Occipital lobe (tissue), 2 donors: ENCODE data around the gene PRR30. TPM values are rescaled to one million over a fixed set of nuclear protein-coding genes. Genes with fewer than 3 reads are reported as not detected.
"Not testable (repeated sequence)": the region's sequence is repeated elsewhere in the genome, so short reads cannot be mapped to it uniquely, and the experiment has no call there.

ENCODE experiments used
- DNase-seq: peaks from one replicate; lab custom pipeline; 2025; lab: John Stamatoyannopoulos, UW
- total RNA-seq: library from RNA; depleted of rRNA; stranded (reverse); fragments of >200 nt; gene quantifications from one replicate; pipeline ENCODE4 v1.2.3, GENCODE V29; 2014

PRR30 gene
- total RNA-seq, 1 donor from 2014 or later = not detected

DNA sequence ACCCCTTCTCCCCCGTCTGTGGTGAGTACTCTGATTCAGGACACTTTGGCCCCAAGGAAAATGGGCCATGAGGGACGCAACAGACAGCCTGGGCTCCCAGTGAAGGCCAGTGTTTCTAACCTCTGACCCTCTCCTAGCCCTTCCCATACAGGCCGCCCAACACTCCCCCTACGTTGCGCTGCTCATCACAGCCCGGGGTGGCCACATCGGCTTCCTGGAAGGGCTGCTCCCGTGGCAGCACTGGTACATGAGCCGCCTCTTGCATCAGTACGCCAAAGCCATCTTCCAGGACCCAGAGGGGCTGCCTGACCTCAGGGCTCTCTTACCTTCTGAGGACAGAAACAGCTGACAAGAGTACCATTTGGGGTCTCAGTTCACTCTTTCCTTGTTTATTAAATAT is 8.8 kb downstream of the PRR30 start:
- DNase-seq = no peak

GRCh38 chr2:27128668-27129571 is 10.3 kb downstream of the PRR30 start:
- DNase-seq = no peak

DNA sequence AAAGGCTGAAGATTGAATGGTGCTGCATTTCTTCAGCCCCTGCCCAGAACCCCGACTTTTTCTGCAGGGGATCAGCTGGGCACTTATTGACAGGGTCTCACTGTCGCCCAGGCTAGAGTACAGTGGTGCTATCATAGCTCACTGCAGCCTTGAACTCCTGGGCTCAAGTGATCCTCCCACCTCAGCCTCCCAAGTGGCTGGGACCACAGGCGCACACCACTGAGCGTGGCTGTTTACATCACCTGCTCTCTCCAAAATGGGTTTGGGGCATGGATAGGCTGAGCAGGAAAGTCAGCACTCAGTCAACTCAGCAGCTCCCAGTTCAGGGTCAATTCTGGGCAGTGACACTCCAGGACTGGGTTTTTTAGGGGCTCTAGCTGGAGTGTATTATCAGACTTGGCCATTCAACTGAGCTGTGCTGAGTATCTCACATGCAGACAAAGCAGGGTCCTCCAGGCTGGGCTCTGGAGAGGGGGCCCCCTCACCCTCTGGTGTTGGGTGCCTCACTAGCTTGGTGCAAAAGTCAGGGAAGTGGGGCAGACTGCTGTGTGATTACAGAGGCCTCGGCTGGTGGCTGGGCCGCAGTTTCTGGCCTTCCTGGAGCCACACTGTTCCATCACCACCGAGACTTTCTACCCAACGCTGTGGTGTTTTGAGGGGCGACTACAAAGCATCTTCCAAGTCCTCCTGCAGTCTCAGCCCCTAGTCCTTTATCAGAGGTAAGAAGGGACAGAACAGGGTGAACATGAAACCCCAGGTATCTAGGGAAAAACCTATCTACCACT is 11.1 kb downstream of the PRR30 start:
- no peak for DNase-seq

DNA sequence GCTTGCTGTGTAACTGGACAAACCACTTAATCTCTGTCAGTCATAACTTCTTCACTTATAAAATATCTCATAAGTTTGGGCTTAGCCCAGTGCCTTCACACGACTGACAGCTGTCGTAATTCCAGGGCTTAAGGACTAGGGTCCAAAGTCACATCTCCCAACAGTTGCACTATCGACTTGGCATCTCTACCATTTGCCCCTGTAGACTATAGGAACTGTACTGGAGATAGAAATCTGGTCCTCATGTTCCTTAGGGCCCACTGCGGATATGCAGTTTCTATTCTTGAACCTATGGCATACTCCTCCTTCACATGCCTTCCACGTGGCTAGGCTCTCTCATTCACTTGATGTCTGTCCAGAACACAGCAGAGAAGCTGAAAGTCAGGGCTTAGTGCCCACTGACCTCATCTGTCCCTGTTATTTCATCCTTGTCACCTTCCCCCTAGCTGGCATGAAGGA is 12.9 kb downstream of the PRR30 start:
- DNase-seq = no peak

GRCh38 chr2:27125104-27125503 is 14.1 kb downstream of the PRR30 start:
- no peak for DNase-seq

DNA sequence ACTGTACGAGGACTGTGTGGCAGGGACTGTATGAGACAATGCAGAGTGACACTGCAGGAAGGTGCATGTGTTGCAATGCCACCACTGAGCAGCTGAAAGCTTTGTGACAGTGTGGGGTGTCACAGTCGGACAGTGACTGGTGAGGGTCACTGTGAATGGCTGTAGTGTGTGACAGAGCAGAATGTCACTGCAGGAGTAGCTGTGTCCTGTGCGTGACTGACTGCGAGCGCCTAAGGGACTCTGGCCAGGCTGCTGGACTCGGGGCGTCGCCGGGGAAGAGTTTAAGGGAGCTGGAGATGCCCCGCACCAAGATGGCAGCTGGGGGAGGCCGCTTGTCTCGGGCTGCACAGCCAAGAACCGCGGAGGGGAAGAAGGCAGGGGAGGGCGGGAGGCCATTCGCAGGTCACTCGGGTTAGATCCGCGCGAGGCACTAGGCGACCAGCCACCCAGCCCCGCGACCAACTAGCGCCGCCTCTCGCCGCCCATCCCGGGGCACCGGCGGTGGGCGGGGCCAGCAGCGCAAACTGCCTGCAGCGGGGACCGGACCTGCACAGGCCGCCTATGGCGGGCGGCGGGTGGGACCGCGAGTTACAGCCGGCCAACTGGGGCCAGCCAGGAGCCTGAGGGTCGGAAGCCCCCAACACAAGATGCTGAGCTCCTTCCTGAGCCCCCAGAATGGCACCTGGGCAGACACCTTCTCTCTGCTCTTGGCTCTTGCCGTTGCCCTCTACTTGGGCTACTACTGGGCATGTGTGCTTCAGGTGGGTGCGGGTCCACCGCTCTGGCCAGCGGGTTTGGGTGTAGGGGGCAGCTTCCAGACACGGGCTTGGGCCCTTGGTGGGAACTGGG is 15.7 kb downstream of the PRR30 start, which contains the start of gene ABHD1:
ABHD1 (plus strand) TSS at position 514 of the 849 bp plus-strand sequence; CDS start at position 648, 134 bp downstream.
- DNase-seq = peak; percentile 67

DNA sequence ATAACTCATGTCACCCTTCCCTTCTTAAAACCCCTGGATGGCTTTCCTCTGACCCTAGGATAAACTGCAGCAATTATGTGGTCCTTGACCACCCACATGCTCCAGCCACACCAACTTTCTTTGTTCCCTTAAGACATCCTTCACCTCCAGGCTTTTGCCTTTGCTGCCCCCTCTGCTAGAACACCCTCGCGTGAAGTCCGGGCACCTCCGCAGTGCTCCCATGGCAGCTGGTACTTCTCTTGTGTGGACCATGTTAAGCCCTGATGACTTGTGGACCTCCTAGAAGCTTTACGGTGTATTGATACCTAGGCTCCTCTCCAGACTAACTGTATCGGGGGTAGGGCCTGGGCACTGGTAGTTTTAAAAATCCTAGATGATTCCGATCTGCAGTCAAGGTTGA is 16.4 kb downstream of the PRR30 start:
- no peak for DNase-seq

GRCh38 chr2:27121906-27122305 is 17.3 kb downstream of the PRR30 start:
- no peak for DNase-seq

DNA sequence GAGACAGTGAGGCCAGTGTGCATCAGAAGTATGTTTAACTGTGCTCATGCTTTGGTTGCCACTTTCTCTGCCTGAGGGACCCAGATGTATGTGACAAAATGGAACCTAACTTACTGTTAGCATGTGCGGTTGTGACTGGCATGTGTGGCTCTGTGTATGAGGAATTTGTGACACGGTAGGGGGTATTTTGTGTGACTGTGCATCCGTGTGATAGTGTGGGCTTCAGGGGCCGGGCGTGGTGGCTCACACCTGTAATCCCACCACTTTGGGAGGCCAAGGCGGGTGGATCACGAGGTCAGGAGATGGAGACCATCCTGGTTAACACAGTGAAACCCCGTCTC is 19.9 kb downstream of the PRR30 start:
- DNase-seq = not testable (repeated sequence)

DNA sequence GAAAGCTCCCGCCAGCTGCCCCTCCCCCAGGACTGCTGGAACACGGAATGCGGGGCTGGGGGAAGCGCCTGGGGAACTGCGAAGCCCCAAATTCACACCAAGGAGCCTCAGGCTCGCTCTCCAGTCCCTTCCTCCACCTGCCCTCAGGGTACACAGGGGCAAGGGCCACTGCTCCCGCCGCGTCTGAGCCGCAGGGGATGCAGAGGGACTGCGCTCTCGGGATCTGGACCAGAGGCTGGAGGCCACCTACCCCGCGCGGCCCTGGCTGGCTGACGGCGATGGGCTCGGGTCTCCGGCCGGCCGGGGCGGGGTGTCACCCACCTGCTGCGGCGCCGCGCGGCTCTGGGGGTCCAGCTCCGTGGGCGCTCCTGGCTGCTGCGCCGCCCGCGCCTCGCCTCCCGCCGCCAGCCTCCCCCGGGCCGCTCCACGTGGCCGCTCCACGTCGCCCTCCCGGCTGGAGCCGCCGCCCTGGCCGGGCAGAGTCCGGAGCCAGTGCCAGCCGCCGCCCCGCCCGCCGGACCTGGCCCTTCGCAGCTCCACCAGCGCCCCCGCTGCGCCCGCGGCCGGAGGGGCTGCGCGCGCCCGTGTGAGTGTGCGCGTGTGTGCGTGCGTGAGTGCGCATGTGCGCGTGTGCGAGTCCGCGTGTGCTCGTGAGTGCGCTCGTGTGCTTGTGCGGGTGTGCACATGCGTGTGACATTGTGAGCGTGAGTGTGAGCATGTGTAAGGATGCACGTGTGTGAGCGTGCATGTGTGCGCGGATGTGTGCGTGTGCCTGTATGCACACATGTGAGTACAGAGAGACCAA is 20.5 kb downstream of the PRR30 start, which contains the start of gene CGREF1:
CGREF1 (minus strand) TSS at position 604 of the 805 bp plus-strand sequence. CDS start 14,762 bp downstream, outside the sequence.
- no peak for DNase-seq

- no peak for DNase-seq
Measured at GRCh38 chr2:27117995-27118524, 21.1 kb downstream of the PRR30 start.

GRCh38 chr2:27115519-27115918 is 23.7 kb downstream of the PRR30 start:
- no peak for DNase-seq

DNA sequence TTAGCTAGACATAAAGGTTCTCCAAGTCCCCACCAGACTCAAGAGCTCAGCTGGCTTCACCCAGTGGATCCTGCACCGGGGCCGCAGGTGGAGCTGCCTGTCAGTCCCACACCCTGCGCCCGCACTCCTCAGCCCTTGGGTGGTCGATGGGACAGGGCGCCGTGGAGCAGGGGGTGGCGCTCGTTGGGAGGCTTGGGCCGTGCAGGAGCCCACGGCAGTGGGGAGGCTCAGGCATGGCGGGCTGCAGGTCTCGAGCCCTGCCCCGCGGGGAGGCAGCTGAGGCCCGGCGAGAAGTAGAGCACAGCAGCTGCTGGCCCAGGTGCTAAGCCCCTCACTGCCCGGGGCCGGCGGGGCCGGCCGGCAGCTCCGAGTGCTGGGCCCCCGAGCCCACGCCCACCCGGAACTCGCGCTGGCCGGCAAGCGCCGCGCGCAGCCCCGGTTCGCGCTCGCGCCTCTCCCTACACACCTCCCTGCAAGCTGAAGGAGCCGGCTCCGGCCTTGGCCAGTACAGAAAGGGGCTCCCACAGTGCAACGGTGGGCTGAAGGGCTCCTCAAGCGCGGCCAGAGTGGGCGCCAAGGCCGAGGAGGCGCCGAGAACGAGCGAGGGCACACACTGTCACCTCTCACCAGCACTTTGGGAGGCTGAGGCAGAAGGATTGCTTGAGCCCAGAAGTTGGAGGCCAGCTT is 27.7 kb downstream of the PRR30 start:
- not testable (repeated sequence) for DNase-seq

DNA sequence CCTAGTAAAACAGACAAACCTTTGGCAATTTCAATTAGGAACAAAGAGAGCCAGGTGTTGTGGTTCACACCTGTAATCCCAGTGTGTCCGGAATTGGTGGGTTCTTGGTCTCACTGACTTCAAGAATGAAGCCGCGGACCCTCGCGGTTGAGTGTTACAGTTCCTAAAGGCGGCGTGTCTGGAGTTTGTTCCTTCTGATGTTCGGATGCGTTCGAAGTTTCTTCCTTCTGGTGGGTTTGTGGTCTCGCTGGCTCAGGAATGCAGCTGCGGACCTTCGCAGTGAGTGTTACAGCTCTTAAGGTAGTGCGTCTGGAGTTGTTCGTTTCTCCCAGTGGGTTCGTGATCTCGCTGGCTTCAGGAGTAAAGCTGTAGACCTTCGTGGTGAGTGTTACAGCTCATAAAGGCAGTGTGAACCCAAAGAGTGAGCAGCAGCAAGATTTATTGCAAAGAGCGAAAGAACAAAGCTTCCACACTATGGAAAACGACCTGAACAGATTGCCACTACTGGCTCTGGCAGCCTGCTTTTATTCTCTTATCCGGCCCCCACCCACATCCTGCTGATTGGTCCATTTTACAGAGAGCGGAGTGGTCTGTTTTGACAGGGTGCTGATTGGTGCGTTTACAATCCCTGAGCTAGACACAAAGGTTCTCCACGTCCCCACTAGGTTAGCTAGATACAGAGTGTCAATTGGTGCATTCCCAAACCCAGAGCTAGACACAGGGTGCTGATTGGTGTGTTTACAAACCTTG is 28.4 kb downstream of the PRR30 start:
- not testable (repeated sequence) for DNase-seq

DNA sequence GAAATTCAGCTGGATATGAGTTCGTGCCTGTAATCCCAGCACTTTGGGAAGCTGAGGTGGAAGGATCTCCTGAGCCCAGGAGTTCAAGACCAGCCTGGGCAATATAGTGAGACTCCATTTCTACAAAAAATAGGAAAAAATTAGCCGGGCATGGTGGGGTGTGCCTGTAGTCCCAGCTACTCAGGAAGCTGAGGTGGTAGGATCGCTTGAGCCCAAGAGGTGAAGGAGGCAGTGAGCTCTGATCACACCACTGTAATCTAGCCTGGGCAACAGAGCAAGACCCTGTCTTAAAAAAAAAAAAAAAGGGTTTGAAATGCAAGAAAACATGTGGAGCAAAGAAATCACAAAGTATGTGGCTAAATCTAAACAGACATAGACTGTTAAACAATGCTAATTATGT is 30.1 kb downstream of the PRR30 start:
- no peak for DNase-seq

DNA sequence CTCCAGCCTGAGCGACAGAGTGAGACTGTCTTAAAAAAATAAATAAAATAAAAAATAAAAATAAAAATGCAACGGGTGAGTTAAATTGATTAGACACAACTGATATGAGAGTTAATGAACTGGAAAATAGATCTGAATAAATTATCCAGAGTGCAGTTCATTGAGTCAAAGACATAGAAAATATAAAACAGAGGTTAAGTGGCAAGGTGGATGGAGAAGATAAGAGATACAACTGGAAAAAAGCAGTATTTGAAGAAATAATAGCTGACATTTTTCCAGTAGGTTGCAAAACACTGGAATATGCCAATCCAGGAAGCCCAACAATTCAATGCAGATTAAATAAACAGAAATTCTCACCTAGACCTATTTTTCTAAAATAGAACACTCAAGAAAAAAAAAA is 31.0 kb downstream of the PRR30 start:
- DNase-seq = no peak

- DNase-seq = no peak
Measured at GRCh38 chr2:27105981-27106380, 33.2 kb downstream of the PRR30 start.

DNA sequence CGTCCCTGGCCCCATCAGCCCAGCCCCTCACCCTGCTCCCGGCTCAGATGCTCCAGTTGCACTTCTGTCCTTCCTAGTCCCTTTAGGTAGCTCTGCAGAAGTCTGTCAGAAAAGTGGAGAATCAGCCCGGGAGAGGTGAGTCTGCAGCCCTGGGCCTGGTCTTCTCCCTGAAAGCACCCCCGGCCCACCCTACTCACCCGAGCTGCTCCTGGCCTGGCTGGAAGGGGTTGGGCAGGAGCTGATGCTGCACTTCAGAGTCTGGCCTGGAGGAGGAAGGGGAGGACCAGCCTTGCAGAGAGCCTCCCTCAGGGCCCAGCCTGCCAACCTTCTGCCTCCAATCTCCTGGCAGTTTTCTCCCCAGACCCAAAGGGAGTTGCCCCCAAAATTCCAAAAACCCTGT is 36.9 kb downstream of the PRR30 start:
- no peak for DNase-seq

GRCh38 chr2:27100036-27100435 is 39.2 kb downstream of the PRR30 start:
- DNase-seq = no peak
